ENCODE results near the gene BTLA. TPM values are rescaled to one million over a fixed set of nuclear protein-coding genes. Genes with fewer than 3 reads are reported as not detected.
"Not testable (repeated sequence)": the region's sequence is repeated elsewhere in the genome, so short reads cannot be mapped to it uniquely, and the experiment has no call there.

Gene BTLA
- total RNA-seq, 2 donors from 2014 or later: not detected

GRCh38 chr3:112466020-112466419 lies 33.3 kb downstream of the BTLA start:
- no peaks in the 10 kb centered on the region for H3K9me3 ChIP-seq
- no peak for DNase-seq
- H3K36me3 ChIP-seq (replicated peaks in 1 of 2; ENCODE audit: insufficient read depth in 1 of 2, low read depth in 2 of 2): no peaks in the 10 kb centered on the region
- TF ChIP-seq, protein P1, sequence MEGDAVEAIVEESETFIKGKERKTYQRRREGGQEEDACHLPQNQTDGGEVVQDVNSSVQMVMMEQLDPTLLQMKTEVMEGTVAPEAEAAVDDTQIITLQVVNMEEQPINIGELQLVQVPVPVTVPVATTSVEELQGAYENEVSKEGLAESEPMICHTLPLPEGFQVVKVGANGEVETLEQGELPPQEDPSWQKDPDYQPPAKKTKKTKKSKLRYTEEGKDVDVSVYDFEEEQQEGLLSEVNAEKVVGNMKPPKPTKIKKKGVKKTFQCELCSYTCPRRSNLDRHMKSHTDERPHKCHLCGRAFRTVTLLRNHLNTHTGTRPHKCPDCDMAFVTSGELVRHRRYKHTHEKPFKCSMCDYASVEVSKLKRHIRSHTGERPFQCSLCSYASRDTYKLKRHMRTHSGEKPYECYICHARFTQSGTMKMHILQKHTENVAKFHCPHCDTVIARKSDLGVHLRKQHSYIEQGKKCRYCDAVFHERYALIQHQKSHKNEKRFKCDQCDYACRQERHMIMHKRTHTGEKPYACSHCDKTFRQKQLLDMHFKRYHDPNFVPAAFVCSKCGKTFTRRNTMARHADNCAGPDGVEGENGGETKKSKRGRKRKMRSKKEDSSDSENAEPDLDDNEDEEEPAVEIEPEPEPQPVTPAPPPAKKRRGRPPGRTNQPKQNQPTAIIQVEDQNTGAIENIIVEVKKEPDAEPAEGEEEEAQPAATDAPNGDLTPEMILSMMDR (IDR thresholded peaks at IDR 0.05): no peak
- TF ChIP-seq POLR2A (IDR thresholded peaks at IDR 0.05): no peak
- intact Hi-C loops (cut with DNase I): no loop called here
- H3K27me3 ChIP-seq: no peaks in the 10 kb centered on the region
- no peak for ATAC-seq
- 0% methylated on average over 1 of the region's 1 CpG for WGBS, 2 donors
- H3K4me3 ChIP-seq: no peak overlapping the region
- H3K4me1 ChIP-seq: no peaks in the 10 kb centered on the region
- H3K27ac ChIP-seq: no peak overlapping the region

DNA sequence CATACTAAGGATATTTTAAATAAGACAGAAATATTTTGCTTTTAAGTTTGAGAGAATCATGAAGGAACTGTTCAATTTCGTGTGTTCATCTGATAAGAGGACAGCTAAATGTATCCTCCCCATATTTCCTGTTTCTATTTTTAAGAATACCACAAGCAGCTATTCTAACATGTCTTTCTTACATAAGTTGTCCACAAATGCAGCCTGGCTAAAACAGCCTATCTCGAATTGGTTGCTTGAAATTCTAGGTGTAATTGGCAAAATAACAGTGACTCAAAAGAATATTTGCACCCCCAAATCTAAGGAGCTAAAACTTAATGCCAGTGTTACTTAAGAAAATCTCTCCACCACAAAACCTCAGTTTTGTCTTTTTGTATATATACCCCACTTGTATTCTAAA lies 35.0 kb downstream of the BTLA start:
- intact Hi-C loops (cut with DNase I): no loop called here
- Histone ChIP-seq H3K27ac (no peak overlapping the region), H3K4me3 (no peak overlapping the region), H3K36me3 (replicated peaks in 1 of 2; ENCODE audit: insufficient read depth in 1 of 2, low read depth in 2 of 2) (no peaks in the 10 kb centered on the region), H3K9me3 (no peaks in the 10 kb centered on the region), H3K27me3 (no peaks in the 10 kb centered on the region), H3K4me1 (no peaks in the 10 kb centered on the region)
- no peak for DNase-seq
- ATAC-seq: no peak
- 18 to 29% methylated on average over 2 of the region's 2 CpGs for WGBS, 2 donors
- no peak for TF ChIP-seq POLR2A (IDR thresholded peaks at IDR 0.05)
- TF ChIP-seq, protein P1 (IDR thresholded peaks at IDR 0.05): no peak

GRCh38 chr3:112463250-112463649 lies 36.0 kb downstream of the BTLA start:
- Histone ChIP-seq H3K27me3 (no peaks in the 10 kb centered on the region), H3K9me3 (no peaks in the 10 kb centered on the region), H3K27ac (no peak overlapping the region), H3K4me1 (no peaks in the 10 kb centered on the region), H3K4me3 (no peak overlapping the region), H3K36me3 (replicated peaks in 1 of 2; ENCODE audit: insufficient read depth in 1 of 2, low read depth in 2 of 2) (no peaks in the 10 kb centered on the region)
- TF ChIP-seq POLR2A (IDR thresholded peaks at IDR 0.05): no peak
- TF ChIP-seq, protein P1 (IDR thresholded peaks at IDR 0.05): no peak
- DNase-seq (no peak), ATAC-seq (no peak)
- WGBS, 2 donors: 73 to 77% methylated on average over 5 of the region's 5 CpGs
- intact Hi-C loops (cut with DNase I): no loop called here

- ATAC-seq; H3K9me3 ChIP-seq; DNase-seq; H3K36me3 ChIP-seq (replicated peaks in 1 of 2; ENCODE audit: insufficient read depth in 1 of 2, low read depth in 2 of 2); intact Hi-C loops (cut with DNase I); H3K27ac ChIP-seq; H3K4me3 ChIP-seq; H3K27me3 ChIP-seq; H3K4me1 ChIP-seq: not testable (repeated sequence)
- WGBS, 2 donors: 93 to 95% methylated on average over 2 of the region's 2 CpGs
Observed at GRCh38 chr3:112461787-112462186, 37.5 kb downstream of the BTLA start.

- Histone ChIP-seq H3K36me3 (replicated peaks in 1 of 2; ENCODE audit: insufficient read depth in 1 of 2, low read depth in 2 of 2) (no peaks in the 10 kb centered on the region), H3K27ac (no peak overlapping the region), H3K27me3 (no peaks in the 10 kb centered on the region), H3K4me3 (no peak overlapping the region), H3K9me3 (no peaks in the 10 kb centered on the region), H3K4me1 (no peaks in the 10 kb centered on the region)
- DNase-seq (no peak), ATAC-seq (no peak)
- intact Hi-C loops (cut with DNase I): no loop called here
- TF ChIP-seq, protein P1 (IDR thresholded peaks at IDR 0.05): no peak
- TF ChIP-seq POLR2A (IDR thresholded peaks at IDR 0.05): no peak
- 27 to 53% methylated on average over 2 of the region's 2 CpGs for WGBS, 2 donors
Observed at GRCh38 chr3:112460519-112461195, 38.6 kb downstream of the BTLA start.
